GM18868 (cell line): Measurements from ENCODE around the gene MYD88.

Experiments used
- ATAC-seq: cut with Tn5 transposase; IDR thresholded peaks from one replicate; pipeline ENCODE4 v1.9.1; 2021; ENCODE audit warnings: mild to moderate bottlenecking, moderate library complexity; ENCODE audit not compliant: unreplicated experiment

The MYD88 gene

GRCh38 chr3:38163117-38163840, 24.8 kb downstream of the MYD88 start:
- ATAC-seq: no peak

DNA sequence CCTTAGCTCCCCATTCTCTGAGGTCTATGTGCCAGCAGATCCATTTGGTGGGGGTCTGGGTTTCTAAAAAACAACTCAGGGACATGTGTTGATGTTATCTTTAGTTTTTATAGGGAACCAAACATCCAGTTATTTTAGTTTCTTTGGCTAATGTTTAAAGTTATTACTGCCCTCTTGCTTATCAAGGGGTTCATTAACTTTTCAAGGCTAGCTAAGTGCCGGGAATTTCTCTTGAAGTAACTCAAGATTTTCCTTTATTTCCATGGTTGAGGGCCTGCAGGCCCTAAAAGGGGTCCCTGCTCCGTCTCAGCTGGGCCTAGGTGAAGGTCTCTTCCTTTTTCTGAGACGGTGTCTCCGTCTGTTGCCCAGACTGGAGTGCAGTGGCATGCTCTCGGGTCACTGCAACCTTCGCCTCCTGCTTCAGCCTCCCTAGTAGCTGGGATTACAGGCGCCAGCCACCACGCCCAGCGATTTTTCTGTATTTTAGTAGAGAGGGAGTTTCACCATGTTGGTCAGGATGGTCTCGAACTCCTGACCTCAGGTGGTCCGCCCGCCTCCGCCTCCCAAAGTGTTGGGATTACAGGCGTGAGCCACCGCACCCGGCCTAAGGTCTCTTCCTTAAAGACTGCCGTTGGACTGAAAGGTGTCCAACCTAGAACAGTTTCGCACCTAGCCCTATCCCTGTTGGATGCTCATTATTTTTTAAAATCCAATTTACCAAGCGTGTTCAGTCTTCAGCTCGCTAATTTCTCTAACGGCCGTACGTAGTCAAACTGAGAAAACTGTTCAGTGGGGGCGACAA, 25.6 kb downstream of the MYD88 start:
- no peak for ATAC-seq

- ATAC-seq: no peak
Observed at GRCh38 chr3:38164643-38164951, 26.1 kb downstream of the MYD88 start.

DNA sequence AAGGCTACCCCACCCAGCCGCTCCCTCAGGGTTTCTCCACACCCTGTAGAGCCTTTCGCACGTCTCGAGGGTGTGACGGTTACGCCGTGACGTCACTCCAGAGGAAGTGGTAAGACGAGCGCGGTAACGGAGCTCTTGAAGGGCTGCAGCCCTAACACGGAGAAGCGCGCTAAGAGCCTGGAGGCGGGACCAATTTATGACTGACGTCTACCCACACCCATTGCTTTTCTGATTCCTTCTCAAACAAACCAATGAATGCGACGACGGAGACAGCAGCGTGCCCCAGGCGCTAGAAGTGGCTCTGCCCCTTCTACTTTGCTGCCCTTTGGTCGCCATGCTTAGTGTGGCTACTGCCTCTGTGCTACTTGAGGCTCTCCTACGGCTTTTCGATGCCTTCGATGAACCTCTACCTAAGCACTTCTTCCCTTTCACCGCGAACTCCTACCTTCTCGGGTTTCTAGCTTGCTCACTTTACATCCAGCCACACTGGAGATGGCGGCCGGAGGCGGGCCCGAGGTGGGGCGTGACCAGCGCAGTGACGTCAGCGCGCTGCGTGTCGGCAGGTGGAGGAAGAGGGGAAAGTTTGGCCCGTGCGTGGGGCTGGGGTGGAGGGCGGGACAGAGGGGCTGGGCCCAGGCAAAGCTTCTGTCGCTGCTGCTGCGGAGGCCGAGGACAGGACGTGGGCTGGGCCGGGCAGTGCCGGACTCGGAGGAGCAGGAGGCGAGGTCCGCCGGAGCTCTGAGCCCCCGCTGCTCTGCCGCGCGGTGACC, 26.7 kb downstream of the MYD88 start, which contains the start of gene OXSR1:
TSS of gene OXSR1 (plus strand) at position 586 of the 770 bp plus-strand sequence. CDS start 340 bp downstream, outside the sequence.
- peak; percentile 88 for ATAC-seq

GRCh38 chr3:38165722-38166387, 27.4 kb downstream of the MYD88 start:
- peak; percentile 5 for ATAC-seq

- ATAC-seq: no peak
Observed at GRCh38 chr3:38167591-38167990, 29.1 kb downstream of the MYD88 start.

- ATAC-seq: no peak
Observed at GRCh38 chr3:38168151-38169026, 29.9 kb downstream of the MYD88 start.

GRCh38 chr3:38169027-38169317, 30.5 kb downstream of the MYD88 start:
- no peak for ATAC-seq

GRCh38 chr3:38170722-38171121, 32.3 kb downstream of the MYD88 start:
- no peak for ATAC-seq

GRCh38 chr3:38171622-38172021, 33.2 kb downstream of the MYD88 start:
- no peak for ATAC-seq

- peak; percentile 50 for ATAC-seq
Observed at GRCh38 chr3:38173834-38174418, 35.5 kb downstream of the MYD88 start.

DNA sequence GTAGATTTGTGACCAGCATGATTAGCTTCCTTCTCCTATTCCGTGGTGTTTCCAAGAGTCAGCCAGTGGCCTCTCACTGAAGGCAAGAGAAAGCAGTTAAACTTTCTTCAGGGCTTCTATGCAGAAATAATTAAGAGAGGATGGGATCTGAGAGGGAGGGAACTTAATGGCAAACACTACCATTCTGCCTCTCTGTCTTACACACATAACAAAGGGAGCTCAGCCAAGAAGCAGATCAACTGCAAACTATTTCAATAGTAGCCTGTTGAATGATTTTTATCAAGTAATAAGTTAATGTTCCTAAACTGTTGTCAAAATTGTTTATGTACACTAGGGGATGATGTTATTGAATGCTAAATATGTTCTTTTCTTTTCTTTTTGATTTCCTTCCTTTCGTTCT, 38.7 kb downstream of the MYD88 start:
- no peak for ATAC-seq

DNA sequence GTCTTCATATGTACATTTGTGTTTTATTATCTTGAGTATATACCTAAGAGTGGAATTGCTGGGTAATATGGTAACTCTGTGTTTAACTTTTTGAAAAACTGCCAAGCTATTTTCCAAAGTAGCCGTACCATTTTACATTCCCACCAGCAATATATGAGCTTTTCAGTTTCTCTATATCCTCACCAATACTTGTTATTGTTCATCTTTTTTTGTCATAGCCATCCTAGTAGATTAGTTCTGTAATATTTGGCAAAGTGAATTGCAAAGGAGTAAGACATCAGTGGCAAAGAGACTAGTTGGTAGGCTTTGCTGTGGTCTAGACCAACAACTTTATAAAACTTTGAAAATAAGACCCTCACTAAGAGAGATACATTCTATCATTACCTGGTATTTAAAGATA, 48.3 kb downstream of the MYD88 start:
- ATAC-seq: no peak

DNA sequence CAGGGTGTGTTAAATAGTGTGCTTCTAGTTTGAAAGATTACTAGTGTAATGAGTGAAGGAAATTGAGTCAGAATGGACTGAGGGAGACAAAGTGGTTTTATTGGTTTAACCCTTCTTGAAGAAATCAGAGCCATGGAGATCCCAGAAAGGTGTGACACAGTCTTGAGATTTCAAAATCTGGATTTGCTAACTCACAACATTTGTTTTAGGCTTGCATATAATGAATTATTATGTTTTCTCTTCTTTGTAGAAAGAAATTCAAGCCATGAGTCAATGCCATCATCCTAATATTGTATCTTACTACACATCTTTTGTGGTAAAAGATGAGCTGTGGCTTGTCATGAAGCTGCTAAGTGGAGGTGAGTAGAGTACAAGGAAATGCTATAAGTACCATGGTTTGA, 52.0 kb downstream of the MYD88 start:
- ATAC-seq: no peak
